Measurements from ENCODE around the gene THBS2.
A peak's percentile ranks its signal among the peaks of the same experiment; 100 is the strongest.
"Not testable (repeated sequence)": the region's sequence is repeated elsewhere in the genome, so short reads cannot be mapped to it uniquely, and the experiment has no call there.

THBS2 gene

DNA sequence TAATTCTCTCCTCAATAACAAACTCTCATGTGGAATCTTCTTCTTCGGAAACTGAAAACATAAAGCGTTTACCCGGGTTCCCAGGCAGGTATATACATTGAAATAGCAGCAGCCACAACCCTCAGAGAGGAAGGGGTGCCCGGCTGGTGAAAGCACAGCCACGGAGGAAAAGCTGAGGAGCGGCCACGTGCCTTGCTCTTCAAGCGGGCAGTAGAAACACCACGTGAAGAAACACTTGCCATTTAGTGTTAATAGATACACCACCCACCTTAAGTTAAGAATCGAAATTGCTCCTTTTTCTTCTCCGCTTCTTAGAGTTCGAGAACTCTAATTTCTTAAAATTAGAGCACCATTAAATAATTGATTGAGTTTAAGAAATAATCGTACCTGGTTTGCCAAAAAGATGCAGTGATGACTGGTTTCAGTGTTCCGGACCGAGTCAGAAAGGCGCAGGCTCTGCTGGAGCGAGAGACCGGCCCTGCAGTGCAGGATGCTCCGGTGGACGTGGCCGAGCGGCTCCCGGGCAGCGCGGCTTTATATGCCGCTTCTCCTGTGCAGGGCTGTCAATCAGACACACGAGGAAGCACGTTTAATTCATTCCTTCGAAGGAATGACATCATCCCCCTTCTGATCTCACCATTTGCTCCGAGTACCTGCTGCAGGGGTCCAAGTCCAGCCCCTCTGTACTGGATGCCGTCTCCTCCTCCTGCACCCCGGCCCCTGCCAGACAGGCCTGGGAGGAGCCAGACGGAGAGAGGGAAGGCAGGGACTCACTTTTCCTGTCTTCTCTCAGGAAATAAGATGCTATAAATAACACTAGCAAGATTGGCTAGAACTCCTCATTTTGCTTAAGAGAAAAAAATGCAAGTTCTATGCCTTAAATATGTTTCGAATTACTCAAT lies at the start of gene THBS2:
THBS2 (minus strand) TSS at position 510 of the 902 bp plus-strand sequence. CDS start 3,062 bp downstream, outside the sequence.
- FAIRE-seq (no peak), DNase-seq (ENCODE audit: low spot score) (no peak)

DNA sequence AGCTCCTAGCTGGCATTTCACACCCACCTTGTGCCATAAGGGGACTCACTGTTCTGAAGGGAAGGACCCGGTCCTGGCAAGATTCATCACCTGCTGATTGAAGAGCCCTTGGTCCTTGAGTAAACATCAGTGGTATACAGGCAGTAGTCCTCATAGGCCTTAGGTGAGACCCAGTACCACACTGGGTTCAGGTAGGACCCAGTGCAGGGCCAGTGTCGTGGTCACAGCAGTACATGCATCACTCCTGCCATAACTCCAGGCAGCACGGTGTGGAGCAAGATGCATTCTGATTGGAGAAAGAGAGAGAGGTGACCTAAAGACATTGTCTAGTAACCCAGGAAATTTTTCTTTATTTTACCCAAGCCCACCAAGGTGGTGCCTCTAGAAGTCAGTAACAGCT lies 49.1 kb upstream of the THBS2 start:
- DNase-seq (ENCODE audit: low spot score), result no peak
- no peak for FAIRE-seq

DNA sequence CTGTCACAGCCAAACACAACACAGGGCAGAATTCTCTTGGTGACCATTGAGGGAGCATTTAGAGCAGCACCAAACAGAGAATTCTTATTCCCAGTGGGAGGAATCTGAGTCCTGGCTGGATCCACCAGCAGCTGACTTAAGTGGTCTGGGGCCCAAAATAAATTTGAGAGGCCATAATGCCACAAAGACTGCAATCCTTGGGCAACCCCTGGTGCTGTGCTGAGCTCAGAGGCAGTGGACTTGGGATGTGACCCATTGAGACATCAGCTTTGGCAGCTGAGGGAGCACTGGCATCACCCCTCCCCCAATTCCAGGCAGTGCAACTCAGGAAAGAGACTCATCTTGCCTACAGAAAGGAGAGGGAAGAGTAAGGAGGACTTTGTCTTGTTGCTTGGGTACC lies 48.6 kb upstream of the THBS2 start:
- DNase-seq (ENCODE audit: low spot score), result no peak
- no peak for FAIRE-seq

DNA sequence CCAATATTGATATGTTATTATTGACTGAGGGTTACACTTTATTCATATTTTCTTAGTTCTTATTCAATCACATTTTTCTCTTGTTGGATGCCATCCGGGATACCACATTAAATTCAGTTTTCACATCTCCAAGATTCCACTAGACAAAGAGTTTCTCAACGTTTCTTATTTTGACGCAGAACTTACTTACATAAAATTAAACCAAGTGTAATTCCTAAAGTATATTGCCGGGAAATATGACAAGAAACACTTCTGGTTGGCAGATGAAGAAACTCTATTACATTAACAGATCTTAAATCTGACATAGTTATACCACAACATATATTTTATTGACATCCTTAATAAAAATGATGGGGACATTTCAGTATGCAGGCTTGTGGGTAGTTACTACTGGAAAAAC lies 47.3 kb upstream of the THBS2 start:
- DNase-seq (ENCODE audit: low spot score) (no peak), FAIRE-seq (no peak)

DNA sequence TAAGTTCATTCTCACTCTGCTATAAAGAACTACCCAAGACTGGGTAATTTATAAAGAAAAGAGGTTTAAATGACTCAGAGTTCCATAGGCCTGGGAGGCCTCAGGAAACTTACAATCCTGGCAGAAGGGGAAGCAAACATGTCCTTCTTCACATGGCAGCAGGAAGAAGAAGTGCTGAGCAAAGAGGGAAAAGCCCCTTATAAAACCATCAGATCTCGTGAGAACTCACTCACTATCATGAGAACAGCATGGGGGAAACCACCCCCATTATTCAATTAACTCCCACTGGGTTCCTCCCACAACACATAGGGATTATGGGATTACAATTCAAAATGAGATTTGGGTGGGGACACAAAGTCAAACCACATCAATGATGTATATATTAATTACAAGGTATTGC lies 45.0 kb upstream of the THBS2 start:
- FAIRE-seq; DNase-seq (ENCODE audit: low spot score): not testable (repeated sequence)

DNA sequence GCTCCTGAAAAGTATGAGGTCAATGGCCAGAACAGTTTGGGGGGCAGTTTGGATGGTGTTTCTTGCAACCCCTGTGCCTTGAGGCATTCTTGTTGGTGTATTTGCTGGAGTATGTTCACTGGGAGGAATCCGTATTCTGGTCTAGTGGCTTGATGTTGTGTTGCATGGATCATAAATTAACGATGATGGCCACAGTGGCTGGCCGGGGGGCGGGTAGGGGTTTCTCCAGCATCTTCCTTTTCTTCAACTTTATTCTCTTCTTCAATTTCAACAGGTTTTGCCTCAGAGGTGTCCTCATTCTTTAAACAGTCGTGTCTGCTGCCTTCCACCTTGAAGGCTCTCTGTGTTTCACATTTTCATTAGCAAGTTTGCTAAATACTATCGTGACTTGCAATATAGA lies 43.0 kb upstream of the THBS2 start:
- FAIRE-seq (no peak), DNase-seq (ENCODE audit: low spot score) (no peak)

DNA sequence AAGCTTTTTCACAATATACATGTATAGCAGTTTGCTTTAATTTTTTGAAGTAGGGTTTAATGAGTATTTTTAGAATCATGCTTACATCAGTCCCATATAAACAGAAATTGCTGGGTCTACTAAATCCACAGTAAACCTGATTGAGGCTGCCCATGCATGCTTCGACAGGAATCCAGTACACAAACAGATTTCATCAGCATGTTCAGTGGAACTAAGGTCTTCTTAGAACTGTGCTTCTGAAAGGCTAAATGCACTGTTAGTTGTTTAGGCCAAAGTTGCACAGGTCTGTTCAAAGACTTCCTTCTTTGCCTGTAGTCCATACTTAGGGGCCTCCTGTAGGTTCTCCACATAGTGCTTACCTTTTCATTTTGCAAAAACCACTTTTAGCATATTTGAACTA lies 42.5 kb upstream of the THBS2 start:
- FAIRE-seq (no peak), DNase-seq (ENCODE audit: low spot score) (no peak)

DNA sequence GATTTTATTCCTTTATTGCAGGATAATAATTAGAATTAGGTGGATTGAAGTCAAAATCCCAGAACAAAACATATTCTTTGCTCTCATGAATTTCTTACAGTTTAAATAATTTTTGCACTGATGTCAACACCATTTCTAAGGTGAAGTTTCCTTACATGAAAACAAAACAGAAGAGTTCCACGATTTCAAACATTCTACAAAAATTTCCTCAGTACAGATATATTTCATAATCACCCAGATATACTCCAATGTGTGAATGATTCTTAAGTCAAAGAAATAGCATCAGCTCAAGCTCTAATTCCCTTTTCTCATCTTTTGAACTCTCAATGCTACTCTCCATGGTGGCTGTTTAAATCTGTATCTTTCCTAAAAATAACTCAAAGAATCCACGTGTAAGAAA lies 39.5 kb upstream of the THBS2 start:
- no peak for DNase-seq (ENCODE audit: low spot score)
- no peak for FAIRE-seq

DNA sequence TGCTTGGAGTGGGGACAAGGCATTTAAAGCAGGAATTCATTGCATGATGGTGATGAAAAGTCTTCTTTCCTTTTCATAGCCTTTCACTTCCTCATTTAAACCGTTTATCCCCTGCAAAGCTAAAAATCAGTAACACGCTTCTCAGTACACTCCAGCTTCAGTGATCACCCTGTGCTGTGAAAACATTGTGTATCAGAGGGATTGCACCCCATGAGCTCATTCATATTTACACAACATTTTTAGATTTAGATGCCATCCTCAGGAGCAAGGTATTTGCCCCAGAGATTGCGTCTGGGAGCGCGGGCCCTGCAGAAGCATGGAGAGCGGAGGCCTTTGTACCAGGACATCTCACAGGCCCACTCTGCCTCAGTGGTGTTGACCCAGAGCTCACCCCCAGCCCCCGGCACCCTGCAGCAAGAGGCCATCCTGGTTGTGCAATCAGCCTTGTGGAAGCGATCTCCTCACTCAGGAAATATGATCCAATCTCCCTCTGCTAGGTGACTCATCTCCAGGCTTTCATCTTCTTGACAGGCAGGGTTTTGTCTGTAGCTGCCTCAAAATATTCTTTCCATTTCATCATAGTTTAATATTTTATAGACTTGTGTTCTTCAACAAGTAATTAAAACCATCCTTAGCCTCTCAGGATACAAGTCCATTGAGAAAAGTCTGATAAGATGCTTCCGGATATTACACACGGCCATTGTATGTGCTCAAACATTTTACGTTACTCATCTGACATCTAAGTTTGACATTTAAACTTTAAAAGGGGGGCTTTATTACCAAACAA lies 38.9 kb upstream of the THBS2 start:
- DNase-seq (ENCODE audit: low spot score) (peak; percentile 80), FAIRE-seq (no peak)

DNA sequence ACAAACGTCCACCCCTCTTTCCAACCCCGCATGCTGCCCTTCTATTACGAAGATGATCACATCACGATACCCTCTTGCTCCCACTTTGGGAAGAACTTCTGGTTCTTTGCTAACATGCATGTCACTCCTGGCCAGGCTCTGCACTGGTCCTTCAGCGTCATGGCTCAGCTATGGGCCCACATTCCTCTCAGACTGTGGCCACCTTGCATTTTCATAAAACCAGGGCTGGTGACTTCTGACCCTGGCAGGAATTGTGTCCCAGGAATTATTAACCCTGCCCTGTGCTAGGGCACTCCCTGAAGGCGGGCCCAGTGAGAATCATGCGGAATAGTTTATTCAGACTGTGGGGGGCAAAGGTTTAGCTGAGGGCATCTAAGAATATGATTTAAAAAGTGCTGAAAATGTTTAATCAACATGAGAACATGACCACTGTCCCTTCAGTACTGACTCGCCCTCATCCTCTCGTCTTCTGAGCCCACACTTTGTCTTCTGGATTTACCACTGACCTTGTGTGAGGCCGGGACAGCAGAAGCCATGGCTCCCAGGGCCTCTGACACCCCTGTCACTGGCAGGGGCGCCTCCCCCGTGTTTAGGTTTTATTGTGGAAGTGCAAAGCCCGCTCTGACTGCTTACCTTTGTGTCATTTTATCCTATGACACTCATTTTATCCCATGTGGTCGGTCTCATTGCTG lies 38.1 kb upstream of the THBS2 start:
- no peak for FAIRE-seq
- no peak for DNase-seq (ENCODE audit: low spot score)

DNA sequence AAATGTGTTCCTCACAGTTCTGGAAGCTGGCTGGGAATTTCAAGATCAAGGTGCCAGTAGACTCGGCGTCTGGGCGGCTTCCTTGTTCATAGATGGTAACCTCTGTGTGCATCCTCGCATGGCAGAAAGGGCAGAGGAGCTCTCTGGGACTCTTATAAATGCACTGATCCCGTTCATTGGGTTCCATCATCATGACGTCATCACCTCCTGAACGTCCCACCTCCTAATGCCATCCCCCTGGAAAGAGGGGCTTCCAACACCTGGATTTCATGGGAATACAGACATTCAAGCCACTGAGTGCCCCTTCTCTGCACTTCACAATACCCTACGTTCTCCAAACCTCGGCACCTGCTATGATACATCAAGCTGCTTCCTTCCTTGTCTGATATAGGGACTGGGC lies 37.5 kb upstream of the THBS2 start:
- no peak for DNase-seq (ENCODE audit: low spot score)
- no peak for FAIRE-seq

DNA sequence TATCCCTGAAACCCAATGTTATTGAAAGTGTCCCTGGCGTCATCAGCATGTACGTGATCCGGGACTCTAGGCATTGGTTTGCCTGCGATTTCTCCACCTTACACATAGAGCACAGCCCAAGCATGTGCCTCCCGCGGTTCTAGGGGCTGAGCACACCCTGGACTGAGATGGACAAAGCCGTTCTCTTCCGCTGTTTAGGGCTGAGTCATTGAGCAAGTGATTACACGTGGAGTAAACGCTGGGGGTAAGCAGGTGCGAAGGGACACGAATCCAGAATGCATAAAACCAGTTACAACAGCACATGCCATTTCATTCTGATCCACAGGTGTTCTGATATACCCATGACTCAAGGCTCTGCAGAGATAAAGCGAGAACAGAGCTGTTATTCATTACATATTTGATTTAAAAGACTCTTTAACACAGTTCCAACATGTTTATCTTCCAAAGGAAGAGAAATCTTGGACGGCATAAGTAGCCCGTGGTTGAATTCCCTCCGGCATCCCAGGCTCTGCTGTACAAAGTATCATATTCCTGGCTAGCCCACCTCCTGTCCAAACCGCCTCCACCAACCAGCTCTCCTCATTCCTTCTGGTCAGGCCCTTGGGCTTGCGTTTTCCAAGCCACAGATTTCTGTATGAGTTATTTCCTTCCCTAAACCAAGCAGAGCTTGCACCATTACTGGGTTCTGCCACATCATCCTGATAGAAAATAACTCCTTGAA lies 36.1 kb upstream of the THBS2 start:
- no peak for DNase-seq (ENCODE audit: low spot score)
- FAIRE-seq, result peak; percentile 83

DNA sequence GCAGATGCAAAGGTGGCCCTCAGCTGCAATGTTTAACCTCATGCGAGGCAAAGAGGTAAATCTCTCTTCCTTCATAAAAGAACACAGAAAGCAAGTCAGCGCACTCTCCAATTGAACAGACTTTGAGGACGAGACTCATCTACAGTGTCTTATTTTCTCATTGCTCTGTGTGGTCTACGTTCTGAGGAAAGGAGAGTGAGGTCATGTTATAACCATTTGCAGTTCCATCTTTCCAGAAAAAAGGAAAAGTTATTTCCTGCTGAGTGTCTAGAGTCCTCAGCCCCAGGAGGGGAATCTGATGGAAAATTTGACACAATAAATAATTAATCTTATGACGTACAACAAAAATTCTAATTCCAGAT lies 35.6 kb upstream of the THBS2 start:
- FAIRE-seq (no peak), DNase-seq (ENCODE audit: low spot score) (no peak)

DNA sequence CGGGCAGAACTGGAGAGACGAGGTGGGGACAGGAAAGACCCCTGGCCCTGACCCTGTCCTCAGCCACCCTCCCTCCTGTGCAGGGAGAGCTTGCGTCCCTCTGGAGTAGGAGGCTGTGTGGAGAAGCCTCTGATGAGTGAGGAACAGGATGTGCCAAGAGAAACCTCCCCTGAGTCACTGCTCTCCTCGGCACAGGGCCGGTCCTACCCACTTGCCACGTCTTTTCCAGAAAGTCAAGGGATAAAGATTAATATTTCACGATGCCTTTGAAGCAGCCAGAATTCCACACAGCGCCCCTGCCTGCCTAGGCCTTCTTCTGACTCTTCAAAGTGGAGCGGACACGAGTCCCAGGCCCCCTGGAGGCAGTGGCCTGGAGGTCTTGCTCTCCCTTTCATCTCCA lies 34.9 kb upstream of the THBS2 start:
- FAIRE-seq (no peak), DNase-seq (ENCODE audit: low spot score) (no peak)

DNA sequence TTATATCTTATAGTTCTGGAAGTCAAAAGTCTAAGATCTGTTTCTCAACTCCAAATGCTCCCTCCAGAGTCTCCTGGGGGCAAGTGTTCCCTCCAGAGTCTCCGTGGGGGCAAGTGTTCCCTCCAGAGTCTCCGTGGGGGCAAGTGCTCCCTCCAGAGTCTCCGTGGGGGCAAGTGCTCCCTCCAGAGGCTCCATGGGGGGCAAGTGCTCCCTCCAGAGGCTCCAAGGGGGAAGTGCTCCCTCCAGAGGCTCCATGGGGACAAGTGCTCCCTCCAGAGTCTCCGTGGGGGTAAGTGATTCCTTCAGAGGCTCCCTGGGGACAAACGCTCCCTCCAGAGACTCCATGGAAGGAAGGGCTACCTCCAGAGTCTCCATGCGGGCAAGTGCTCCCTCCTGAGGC lies 34.0 kb upstream of the THBS2 start:
- DNase-seq (ENCODE audit: low spot score) (no peak), FAIRE-seq (no peak)

DNA sequence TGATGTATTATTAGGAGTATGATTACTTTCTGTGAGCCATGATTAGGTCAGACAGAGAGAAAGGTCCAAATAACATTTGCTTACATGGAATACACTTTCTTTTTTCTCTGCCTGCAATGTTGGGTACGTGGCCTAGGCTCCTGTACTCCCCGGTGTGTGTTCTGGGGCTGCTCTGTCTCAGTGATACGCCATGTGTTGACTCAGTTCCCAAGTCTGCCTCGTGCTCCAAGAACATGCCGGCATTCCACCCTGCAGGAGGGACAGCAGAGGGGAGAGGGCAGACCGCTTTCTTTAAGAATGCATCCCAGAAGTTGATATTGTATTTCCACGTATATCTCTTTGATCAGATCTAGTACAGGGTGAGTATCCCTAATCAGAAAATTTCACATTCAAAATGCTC lies 33.3 kb upstream of the THBS2 start:
- DNase-seq (ENCODE audit: low spot score) (no peak), FAIRE-seq (no peak)

DNA sequence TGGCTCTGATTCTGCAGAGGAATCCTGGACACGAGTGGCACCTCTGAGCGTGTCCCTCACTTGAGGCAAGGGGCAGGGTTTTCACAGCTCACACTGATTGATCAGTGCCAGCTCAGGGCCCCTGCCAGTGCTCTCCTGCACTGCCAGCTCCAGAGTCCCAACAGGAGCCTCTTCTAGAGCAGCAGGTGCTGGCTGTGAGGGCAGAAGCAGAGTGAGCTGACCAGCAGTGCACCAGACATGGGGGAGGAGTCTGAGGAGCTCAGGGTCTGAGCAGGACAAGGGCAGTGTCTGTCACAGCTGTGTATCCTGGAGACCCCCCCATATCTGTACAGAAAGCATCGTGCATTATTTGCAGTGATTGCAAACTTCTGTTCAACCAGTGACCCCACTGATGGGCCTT lies 31.5 kb upstream of the THBS2 start:
- DNase-seq (ENCODE audit: low spot score) (no peak), FAIRE-seq (no peak)

DNA sequence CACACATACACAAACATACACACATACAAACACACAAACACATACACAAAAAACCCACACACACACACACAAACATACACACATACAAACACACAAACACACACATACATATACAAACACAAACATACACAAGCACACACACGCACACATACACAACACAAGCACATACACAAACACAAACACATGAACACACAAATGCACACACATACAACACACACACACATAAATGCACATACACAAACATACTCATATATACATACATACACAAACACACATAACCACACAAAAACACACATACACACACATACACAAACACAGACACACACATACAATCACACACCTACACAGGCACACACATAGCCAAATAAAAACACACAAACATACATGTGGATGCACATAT lies 30.3 kb upstream of the THBS2 start:
- FAIRE-seq (peak; percentile 78), DNase-seq (ENCODE audit: low spot score) (no peak)

DNA sequence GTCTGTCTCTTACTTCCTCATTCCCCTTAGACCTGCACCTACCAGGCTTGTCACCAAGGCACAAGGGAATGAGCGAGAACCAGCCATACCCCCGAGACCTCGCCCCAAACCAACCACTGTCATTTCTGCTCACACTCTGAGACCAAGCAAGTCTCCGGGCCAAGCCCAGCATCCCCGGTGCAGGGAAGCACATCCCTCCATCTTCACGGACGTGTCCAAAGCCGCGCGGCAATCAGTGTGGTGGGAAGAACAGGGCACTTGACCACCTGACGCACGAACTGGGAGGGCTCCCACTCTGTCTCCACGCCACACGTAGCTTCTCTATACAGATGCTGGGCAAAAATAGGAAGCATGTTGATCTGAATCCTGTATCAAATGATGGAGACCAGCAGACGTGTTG lies 28.4 kb upstream of the THBS2 start:
- no peak for FAIRE-seq
- DNase-seq (ENCODE audit: low spot score), result no peak

DNA sequence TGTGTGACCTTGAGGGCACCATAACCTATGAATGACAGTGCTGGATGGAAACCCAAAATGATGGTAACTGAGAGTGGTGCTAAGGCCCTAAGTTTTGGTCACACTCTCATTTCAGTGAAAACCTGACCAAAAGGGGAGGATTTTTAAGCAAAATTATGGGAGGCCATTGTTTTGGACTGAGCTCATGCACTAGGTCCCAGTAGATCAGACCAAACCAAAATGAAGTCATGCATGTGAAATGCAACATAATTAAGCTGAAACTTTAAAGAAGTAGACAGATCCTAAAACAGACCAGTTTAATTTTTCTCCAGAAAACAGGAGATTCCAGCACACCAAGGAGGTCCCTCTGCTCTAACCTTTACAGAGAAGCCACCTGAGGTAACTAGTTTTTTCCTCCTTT lies 24.0 kb upstream of the THBS2 start:
- DNase-seq (ENCODE audit: low spot score), result no peak
- no peak for FAIRE-seq

DNA sequence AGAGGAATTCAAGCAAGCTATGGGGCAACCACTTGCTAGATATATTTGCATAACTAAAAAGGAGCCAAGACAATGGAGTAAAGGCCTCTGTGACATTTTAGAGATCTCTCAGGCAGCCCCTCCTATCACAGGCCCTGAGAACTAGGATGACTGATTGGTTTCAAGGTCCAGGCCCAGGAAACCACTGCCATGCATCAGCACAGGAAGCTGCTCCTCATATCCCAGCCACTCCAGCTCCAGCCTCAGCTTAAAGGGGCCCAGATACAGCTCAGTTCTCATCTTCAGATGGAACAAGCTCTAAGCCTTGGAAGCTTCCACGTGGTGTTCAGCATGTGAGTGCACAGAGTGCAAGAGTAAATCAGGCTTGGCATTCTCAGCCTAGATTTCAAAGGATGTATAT lies 21.1 kb upstream of the THBS2 start:
- DNase-seq (ENCODE audit: low spot score) (no peak), FAIRE-seq (no peak)

DNA sequence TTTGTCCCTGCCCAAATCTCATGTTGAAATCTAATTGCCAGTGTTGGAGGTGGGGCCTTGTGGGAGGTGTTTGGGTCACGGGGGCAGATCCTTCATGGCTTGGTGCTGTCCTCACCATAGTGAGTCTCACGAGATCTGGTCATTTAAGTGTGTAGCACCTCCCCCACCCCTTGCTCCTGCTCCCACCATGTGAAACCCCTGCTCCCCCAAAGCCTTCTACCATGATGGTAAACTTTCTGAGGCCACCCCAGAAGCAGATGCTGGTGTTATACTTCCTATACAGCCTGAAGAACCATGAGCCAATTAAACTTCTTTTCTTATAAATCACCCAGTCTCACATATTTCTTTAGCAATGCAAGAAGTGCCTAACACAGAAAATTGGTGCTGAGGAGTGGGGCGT lies 19.9 kb upstream of the THBS2 start:
- FAIRE-seq (no peak), DNase-seq (ENCODE audit: low spot score) (no peak)
